Glutamatergic neuron (in vitro differentiated cells): ENCODE measurements around the gene GDF3. TPM values are rescaled to one million over a fixed set of nuclear protein-coding genes. Genes with fewer than 3 reads are reported as not detected.

Experiments
- DNase-seq: peaks from one replicate; pipeline ENCODE4 v3.0.0; 2022
- H3K27ac Mint-ChIP-seq: one replicate; pipeline ENCODE4 v1.8.0; 2020; ENCODE audit warnings: mild to moderate bottlenecking, mixed read lengths, inconsistent platforms; ENCODE audit not compliant: unreplicated experiment
- H3K27me3 Mint-ChIP-seq: one replicate; pipeline ENCODE4 v1.8.0; 2020; ENCODE audit warnings: mild to moderate bottlenecking, moderate library complexity, mixed read lengths, inconsistent platforms; ENCODE audit not compliant: unreplicated experiment
- H3K36me3 Mint-ChIP-seq: one replicate; pipeline ENCODE4 v1.8.0; 2020; ENCODE audit warnings: mild to moderate bottlenecking, mixed read lengths, inconsistent platforms; ENCODE audit not compliant: unreplicated experiment
- H3K4me1 Mint-ChIP-seq: one replicate; pipeline ENCODE4 v1.8.0; 2020; ENCODE audit warnings: mild to moderate bottlenecking, low read depth, mixed read lengths, inconsistent platforms; ENCODE audit not compliant: unreplicated experiment
- H3K4me3 Mint-ChIP-seq: one replicate; pipeline ENCODE4 v1.8.0; 2020; ENCODE audit warnings: mild to moderate bottlenecking, mixed read lengths, inconsistent platforms; ENCODE audit not compliant: unreplicated experiment
- H3K9me3 Mint-ChIP-seq: one replicate; pipeline ENCODE4 v1.8.0; 2020; ENCODE audit warnings: mild to moderate bottlenecking, moderate library complexity, mixed read lengths, inconsistent platforms; ENCODE audit not compliant: unreplicated experiment
- CTCF ChIP-seq: fragments of 200-600 bp; sonication (generic); IDR thresholded peaks from one replicate; pipeline ENCODE4 v1.5.0; 2021; ENCODE audit not compliant: partially characterized antibody, unreplicated experiment
- total RNA-seq: library from RNA; stranded (reverse); fragmentation: NEBNext Ultra II Directional; extraction: Animal tissue kit (Norgen Biotek cat#: 25700); gene quantifications from one replicate; pipeline ENCODE4 v1.2.1, GENCODE V29; 2021; ENCODE audit not compliant: unreplicated experiment

The GDF3 gene
- total RNA-seq, 1 donor from 2014 or later = 0.34 TPM

- no peaks in the 10 kb centered on the region for H3K27me3 Mint-ChIP-seq
- TF ChIP-seq CTCF = peak; percentile 44
- no peak overlapping the region for H3K27ac Mint-ChIP-seq
- H3K4me3 Mint-ChIP-seq = no peak overlapping the region
- H3K4me1 Mint-ChIP-seq = no peaks in the 10 kb centered on the region
- no peak for DNase-seq
- H3K36me3 Mint-ChIP-seq = no peaks in the 10 kb centered on the region
- H3K9me3 Mint-ChIP-seq = no peaks in the 10 kb centered on the region
Observed at GRCh38 chr12:7667125-7667524, 28.4 kb downstream of the GDF3 start.

GRCh38 chr12:7666595-7666994, 29.0 kb downstream of the GDF3 start:
- DNase-seq = no peak
- Mint-ChIP-seq H3K9me3 (no peaks in the 10 kb centered on the region), H3K4me3 (no peak overlapping the region), H3K4me1 (no peaks in the 10 kb centered on the region), H3K36me3 (no peaks in the 10 kb centered on the region), H3K27ac (no peak overlapping the region), H3K27me3 (no peaks in the 10 kb centered on the region)
- TF ChIP-seq CTCF = no peak

- no peaks in the 10 kb centered on the region for H3K27me3 Mint-ChIP-seq
- H3K9me3 Mint-ChIP-seq = no peaks in the 10 kb centered on the region
- no peak overlapping the region for H3K27ac Mint-ChIP-seq
- no peak for DNase-seq
- no peak for TF ChIP-seq CTCF
- no peak overlapping the region for H3K4me3 Mint-ChIP-seq
- no peaks in the 10 kb centered on the region for H3K4me1 Mint-ChIP-seq
- no peaks in the 10 kb centered on the region for H3K36me3 Mint-ChIP-seq
Observed at GRCh38 chr12:7661741-7662140, 33.8 kb downstream of the GDF3 start.

GRCh38 chr12:7656121-7656520, 39.5 kb downstream of the GDF3 start:
- H3K4me3 Mint-ChIP-seq = no peak overlapping the region
- H3K36me3 Mint-ChIP-seq = no peaks in the 10 kb centered on the region
- DNase-seq = no peak
- no peaks in the 10 kb centered on the region for H3K4me1 Mint-ChIP-seq
- TF ChIP-seq CTCF = no peak
- H3K27ac Mint-ChIP-seq = no peak overlapping the region
- peaks cover 3% of the 10 kb centered on the region for H3K27me3 Mint-ChIP-seq
- H3K9me3 Mint-ChIP-seq = no peaks in the 10 kb centered on the region

- no peaks in the 10 kb centered on the region for H3K4me1 Mint-ChIP-seq
- peaks cover 3% of the 10 kb centered on the region for H3K27me3 Mint-ChIP-seq
- no peak overlapping the region for H3K27ac Mint-ChIP-seq
- no peak for DNase-seq
- H3K9me3 Mint-ChIP-seq = no peaks in the 10 kb centered on the region
- TF ChIP-seq CTCF = no peak
- no peaks in the 10 kb centered on the region for H3K36me3 Mint-ChIP-seq
- no peak overlapping the region for H3K4me3 Mint-ChIP-seq
Observed at GRCh38 chr12:7650091-7650490, 45.5 kb downstream of the GDF3 start.
